Hepatocyte (in vitro differentiated cells): ENCODE measurements around the gene ADAMTS7.

Source experiments
- CTCF ChIP-seq: fragments of 200-600 bp; sonication (generic); IDR thresholded peaks from 2 replicates; pipeline ENCODE4 v1.5.1; 2016; ENCODE audit warnings: antibody characterized with exemption, mild to moderate bottlenecking; ENCODE audit not compliant: poor library complexity
- EZH2 ChIP-seq: fragments of 200-600 bp; sonication (generic); IDR thresholded peaks from 2 replicates; pipeline ENCODE4 v1.6.1; 2016; ENCODE audit warnings: antibody characterized with exemption, mild to moderate bottlenecking, borderline replicate concordance
- EZH2phosphoT487 ChIP-seq: fragments of 200-600 bp; sonication (generic); IDR thresholded peaks from one replicate; pipeline ENCODE4 v1.6.1; 2018; ENCODE audit warnings: antibody characterized with exemption, mild to moderate bottlenecking, low read depth, moderate library complexity; ENCODE audit not compliant: unreplicated experiment, severe bottlenecking

- no peak for TF ChIP-seq CTCF
- TF ChIP-seq EZH2 = no peak
- TF ChIP-seq EZH2phosphoT487 = no peak
Observed at GRCh38 chr15:78804391-78804792, 6.9 kb downstream of the ADAMTS7 start.
